Spleen (tissue), 7 donors: ENCODE measurements around the gene SUDS3.

Experiments used
- CTCF ChIP-seq, 11 experiments: fragments of 200-600 bp in 7 of 11; fragments of 450-650 bp in 4 of 11; sonication (generic) in 4 of 11; IDR thresholded peaks in 8 of 11; conservative IDR thresholded peaks in 3 of 11; 1 replicate in 7 of 11; 2 replicates in 4 of 11; pipeline versions ENCODE4 v1.4.0 to v1.8.0; 2016 to 2021; ENCODE audit warnings: antibody characterized with exemption in 11 of 11, inconsistent platforms in 4 of 11, mild to moderate bottlenecking in 1 of 11
- POLR2A ChIP-seq, 3 donors: fragments of 450-650 bp; IDR thresholded peaks; one replicate each; pipeline ENCODE4 v1.5.1; 2017; ENCODE audit warnings: antibody characterized with exemption in 3 of 3, mild to moderate bottlenecking in 1 of 3
- POLR2AphosphoS5 ChIP-seq, 3 donors: sonication (generic); formaldehyde crosslinking; IDR thresholded peaks; one replicate each; pipeline ENCODE4 v1.5.1; 2017; ENCODE audit warnings: antibody characterized with exemption in 3 of 3
- donor health status: DM: no; HTN: no; CAD: no; lungs with moderate emphysema.
- donor health status: DM: no; HTN: no; CAD: no.
- donor health status: DM: no; HTN: no; CAD: no.

DNA sequence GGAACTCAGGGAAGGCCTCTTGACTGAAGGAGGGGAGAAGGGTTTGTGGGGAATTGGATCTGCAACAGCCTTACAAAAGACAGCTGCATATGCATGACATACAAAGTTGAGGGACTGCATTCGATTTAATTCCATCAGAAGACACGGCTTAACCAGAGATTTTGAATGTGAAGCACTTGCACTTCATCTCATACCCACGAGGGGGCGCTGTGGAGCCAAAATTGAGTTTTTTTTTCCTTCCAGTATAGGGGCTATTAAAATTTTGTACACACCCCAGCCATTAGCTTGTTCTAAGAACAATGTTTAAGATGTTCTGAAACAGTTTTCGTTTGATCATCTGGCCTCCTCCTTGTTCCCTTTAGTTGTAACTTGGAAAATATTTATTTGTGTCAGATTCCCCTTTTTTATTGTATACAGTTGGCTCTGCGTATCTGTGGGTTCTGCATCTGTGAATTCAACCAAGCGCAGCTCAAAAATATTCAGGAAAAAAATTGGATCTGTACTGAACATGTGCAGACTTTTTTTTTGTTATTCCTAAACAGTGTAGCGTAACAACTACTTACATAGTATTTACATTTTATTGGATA lies 1.6 kb downstream of the SUDS3 start:
- peak; percentile 87 to 97 (median 95) for TF ChIP-seq CTCF (IDR thresholded peaks at IDR 0.05 in 8 of 11, conservative IDR thresholded peaks at IDR 0.05 in 3 of 11)
- TF ChIP-seq POLR2AphosphoS5 (IDR thresholded peaks at IDR 0.05) = no peak
- TF ChIP-seq POLR2A (IDR thresholded peaks at IDR 0.05) = no peak
